Neural cell (in vitro differentiated cells): ENCODE measurements around the gene PVALEF. TPM values are rescaled to one million over a fixed set of nuclear protein-coding genes. Genes with fewer than 3 reads are reported as not detected.

Source experiments
- H2AFZ ChIP-seq: fragments of 200-600, 300-800 bp; sonication (generic), shearing (Covaris generic); 2 replicates; pipeline ENCODE4 v1.6.0; 2014; ENCODE audit warnings: low read depth, mild to moderate bottlenecking, antibody characterized with exemption, low read length, moderate library complexity
- H3F3A ChIP-seq: fragments of 200-600 bp; shearing (Covaris generic); 2 replicates; pipeline ENCODE4 v1.6.1; 2016; ENCODE audit warnings: mild to moderate bottlenecking, moderate library complexity, mixed read lengths, antibody characterized with exemption, low read length; ENCODE audit not compliant: insufficient read depth, poor library complexity, severe bottlenecking
- H3K27ac ChIP-seq: fragments of 200-600, 300-800 bp; sonication (generic), shearing (Covaris generic); 2 replicates; pipeline ENCODE4 v1.5.1; 2014; ENCODE audit warnings: mild to moderate bottlenecking, low read length, moderate library complexity
- H3K27me3 ChIP-seq: fragments of 300-800, 200-600 bp; sonication (generic), shearing (Covaris generic); 2 replicates; pipeline ENCODE4 v1.6.0; 2014; ENCODE audit warnings: mild to moderate bottlenecking, low read depth, low read length, moderate library complexity; ENCODE audit not compliant: insufficient read depth
- H3K36me3 ChIP-seq: fragments of 300-800, 200-600 bp; sonication (generic), shearing (Covaris generic); 2 replicates; pipeline ENCODE4 v1.5.1; 2014; ENCODE audit warnings: mild to moderate bottlenecking, antibody characterized with exemption, low read length, moderate library complexity; ENCODE audit not compliant: insufficient read depth
- H3K4me2 ChIP-seq: fragments of 300-800, 200-600 bp; sonication (generic), shearing (Covaris generic); 2 replicates; pipeline ENCODE4 v1.6.0; 2014; ENCODE audit warnings: mild to moderate bottlenecking, low read length
- H3K4me3 ChIP-seq: fragments of 300-800, 200-600 bp; sonication (generic), shearing (Covaris generic); 2 replicates; pipeline ENCODE4 v1.5.1; 2014; ENCODE audit warnings: mild to moderate bottlenecking, low read length, moderate library complexity
- H3K79me2 ChIP-seq: fragments of 200-600 bp; shearing (Covaris generic); replicated peaks from 2 replicates; pipeline ENCODE4 v1.6.0; 2014; ENCODE audit warnings: mild to moderate bottlenecking, low read length, moderate library complexity; ENCODE audit not compliant: insufficient read depth
- H3K9ac ChIP-seq: fragments of 300-800, 200-600 bp; sonication (generic), shearing (Covaris generic); 2 replicates; pipeline ENCODE4 v1.6.1; 2016; ENCODE audit warnings: mild to moderate bottlenecking, low read length, mixed read lengths
- H3K9me2 ChIP-seq: fragments of 200-600 bp; shearing (Covaris generic); 2 replicates; pipeline ENCODE4 v1.6.1; 2016; ENCODE audit warnings: mild to moderate bottlenecking, low read length, mixed read lengths; ENCODE audit not compliant: insufficient read depth
- H3K9me3 ChIP-seq: fragments of 200-600, 300-800 bp; sonication (generic), shearing (Covaris generic); 2 replicates; pipeline ENCODE4 v1.6.1; 2016; ENCODE audit warnings: mild to moderate bottlenecking, mixed run types, low read length, moderate library complexity, mixed read lengths
- H4K20me1 ChIP-seq: fragments of 200-600 bp; shearing (Covaris generic); 2 replicates; pipeline ENCODE4 v1.6.1; 2016; ENCODE audit warnings: mild to moderate bottlenecking, mixed run types; ENCODE audit not compliant: insufficient read depth
- CTCF ChIP-seq: fragments of 450-650 bp; IDR thresholded peaks from 2 replicates; pipeline ENCODE4 v1.5.1; 2014; ENCODE audit warnings: antibody characterized with exemption, mild to moderate bottlenecking, moderate library complexity; ENCODE audit not compliant: poor library complexity, severe bottlenecking
- EP300 ChIP-seq: fragments of 450-650 bp; conservative IDR thresholded peaks from 2 replicates; pipeline ENCODE4 v1.6.1; 2014; ENCODE audit warnings: antibody characterized with exemption, mild to moderate bottlenecking, moderate library complexity; ENCODE audit not compliant: poor library complexity, severe bottlenecking
- EZH2 ChIP-seq: fragments of 200-600, 300-800 bp; shearing (Covaris generic), sonication (generic); IDR thresholded peaks from 2 replicates; pipeline ENCODE4 v1.6.1; 2014; ENCODE audit warnings: antibody characterized with exemption, low read length, borderline replicate concordance, mild to moderate bottlenecking; ENCODE audit not compliant: insufficient read depth, poor library complexity, severe bottlenecking
- MXI1 ChIP-seq: fragments of 450-650 bp; conservative IDR thresholded peaks from 2 replicates; pipeline ENCODE4 v1.6.1; 2014; ENCODE audit warnings: antibody characterized with exemption, mild to moderate bottlenecking; ENCODE audit not compliant: poor library complexity, severe bottlenecking
- POLR2AphosphoS5 ChIP-seq: IDR thresholded peaks from 2 replicates; pipeline ENCODE4 v1.6.1; 2012
- RAD21 ChIP-seq: fragments of 450-650 bp; conservative IDR thresholded peaks from 2 replicates; pipeline ENCODE4 v1.6.1; 2014; ENCODE audit warnings: antibody characterized with exemption, mild to moderate bottlenecking, moderate library complexity
- REST ChIP-seq: IDR thresholded peaks from 2 replicates; pipeline ENCODE4 v1.6.1; 2012; ENCODE audit warnings: borderline replicate concordance
- SMC3 ChIP-seq: fragments of 450-650 bp; conservative IDR thresholded peaks from 2 replicates; pipeline ENCODE4 v1.6.1; 2014; ENCODE audit warnings: antibody characterized with exemption, mild to moderate bottlenecking, moderate library complexity; ENCODE audit not compliant: poor library complexity
- TAF1 ChIP-seq: IDR thresholded peaks from 2 replicates; pipeline ENCODE4 v1.6.1; 2012; ENCODE audit warnings: low read depth
- polyA plus RNA-seq: library from polyadenylated mRNA; depleted of rRNA; stranded (reverse); fragments of >200 nt; gene quantifications from 2 replicates; pipeline ENCODE4 v1.2.3, GENCODE V29; 2014

The PVALEF gene
- polyA plus RNA-seq, 1 donor from 2014 or later = not detected

DNA sequence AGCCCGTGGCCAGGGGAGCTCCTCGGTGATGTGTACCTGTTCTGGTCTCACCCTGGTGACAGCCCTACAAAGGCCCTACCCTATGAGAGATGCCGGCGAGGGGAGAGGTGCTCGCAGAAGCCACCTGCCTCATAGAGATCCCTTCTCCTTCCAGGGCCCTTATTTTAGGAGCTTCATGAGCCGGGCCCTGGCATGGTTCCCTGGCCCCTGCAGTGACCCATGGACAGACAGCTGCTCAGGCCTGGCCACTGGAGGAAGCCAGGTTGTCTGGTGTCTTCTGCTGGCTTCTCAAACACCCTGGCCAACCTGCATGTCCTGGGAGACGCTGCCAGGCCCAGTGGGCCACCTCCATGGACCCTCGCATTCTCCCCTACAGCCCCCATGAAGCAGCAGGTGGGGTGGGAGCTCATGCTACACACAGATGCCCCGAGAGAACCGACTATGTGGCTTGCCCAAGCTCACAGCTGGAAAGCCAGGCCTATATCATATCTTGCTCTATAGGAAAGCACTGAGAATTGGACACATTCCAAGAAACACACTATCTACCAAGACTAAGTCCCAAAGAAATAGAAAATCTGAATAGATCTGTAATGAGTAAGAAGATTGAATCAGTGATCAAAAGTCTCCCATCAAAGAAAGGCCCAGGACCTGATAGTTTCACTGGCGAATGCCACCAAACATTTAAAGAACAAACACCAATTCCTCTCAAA, 7.9 kb downstream of the PVALEF start:
- Histone ChIP-seq H3F3A (no peaks in the 10 kb centered on the region), H3K4me3 (no peak overlapping the region), H3K36me3 (no peaks in the 10 kb centered on the region), H2AFZ (no peak overlapping the region), H3K9ac (no peak overlapping the region), H4K20me1 (no peaks in the 10 kb centered on the region), H3K9me2 (no peaks in the 10 kb centered on the region), H3K27me3 (no peaks in the 10 kb centered on the region), H3K4me2 (no peak overlapping the region), H3K79me2 (no peaks in the 10 kb centered on the region), H3K27ac (no peak overlapping the region), H3K9me3 (peaks cover 6% of the 10 kb centered on the region)
- TF ChIP-seq EZH2 (no peak), EP300 (no peak), REST (no peak), RAD21 (no peak), CTCF (no peak)

- no peaks in the 10 kb centered on the region for H3F3A ChIP-seq
- H3K9ac ChIP-seq = no peak overlapping the region
- H3K9me3 ChIP-seq = peaks cover 6% of the 10 kb centered on the region
- H3K4me3 ChIP-seq = no peak overlapping the region
- H4K20me1 ChIP-seq = no peaks in the 10 kb centered on the region
- no peaks in the 10 kb centered on the region for H3K27me3 ChIP-seq
- no peak overlapping the region for H3K27ac ChIP-seq
- H2AFZ ChIP-seq = no peak overlapping the region
- no peak overlapping the region for H3K4me2 ChIP-seq
- no peaks in the 10 kb centered on the region for H3K79me2 ChIP-seq
- TF ChIP-seq CTCF (no peak), RAD21 (no peak), REST (no peak), MXI1 (no peak), POLR2AphosphoS5 (no peak), EZH2 (no peak), SMC3 (no peak), TAF1 (no peak), EP300 (no peak)
- no peaks in the 10 kb centered on the region for H3K36me3 ChIP-seq
- H3K9me2 ChIP-seq = no peaks in the 10 kb centered on the region
These were observed 8.5 kb downstream of the PVALEF start for GRCh38 chr17:81173762-81174155.
